NCI-H2227 (cell line): ENCODE results near the gene SLC23A3.

ENCODE experiments used
- DNase-seq: peaks from one replicate; lab custom pipeline; 2025; ENCODE audit not compliant: unreplicated experiment; lab: John Stamatoyannopoulos, UW

Gene SLC23A3

GRCh38 chr2:219116776-219117646 is 52.8 kb downstream of the SLC23A3 start:
- no peak for DNase-seq

GRCh38 chr2:219112651-219113338 is 57.0 kb downstream of the SLC23A3 start:
- DNase-seq = no peak

GRCh38 chr2:219112062-219112406 is 57.8 kb downstream of the SLC23A3 start:
- DNase-seq = no peak
